ENCODE results near the gene AMH.

- TF ChIP-seq POLR2A (IDR thresholded peaks at IDR 0.05; ENCODE audit: low read depth, low read length), result no peak
- TF ChIP-seq POLR2AphosphoS5 (IDR thresholded peaks at IDR 0.05; ENCODE audit: low read depth, low read length), result no peak
- no peak for TF ChIP-seq TAF1 (IDR thresholded peaks at IDR 0.05; ENCODE audit: low read depth, low read length)
- no peak for TF ChIP-seq SPI1 (IDR thresholded peaks at IDR 0.05; ENCODE audit: low read depth, low read length)
Measured at GRCh38 chr19:2217591-2217990, 31.5 kb upstream of the AMH start.
